Bronchial epithelial cell (primary cell): ENCODE results near the gene TLCD3A. TPM values are rescaled to one million over a fixed set of nuclear protein-coding genes. Genes with fewer than 3 reads are reported as not detected.

Experiments used
- DNase-seq: peaks from one replicate; pipeline ENCODE4 v3.0.0-alpha.2; 2010; ENCODE audit warnings: low read depth
- FAIRE-seq: peaks from 2 replicates; lab custom pipeline; 2011; peaks lifted over from hg19 to GRCh38; lab: Jason Lieb, UNC
- H3K27me3 ChIP-seq: 2 replicates; pipeline ENCODE4 v1.5.1; 2011; ENCODE audit warnings: low read length; ENCODE audit not compliant: control insufficient read depth, insufficient read depth
- H3K36me3 ChIP-seq: 2 replicates; pipeline ENCODE4 v1.5.1; 2011; ENCODE audit warnings: low read length; ENCODE audit not compliant: control insufficient read depth, insufficient read depth
- H3K4me3 ChIP-seq: 2 replicates; pipeline ENCODE4 v1.5.1; 2011; ENCODE audit warnings: mild to moderate bottlenecking, low read depth, low read length, control low read depth
- CTCF ChIP-seq: IDR thresholded peaks from 2 replicates; pipeline ENCODE4 v1.5.1; 2011; ENCODE audit warnings: mild to moderate bottlenecking, moderate library complexity, low read length, control low read depth, inconsistent platforms; ENCODE audit not compliant: insufficient read depth, severe bottlenecking
- total RNA-seq: library from RNA; depleted of rRNA; stranded (reverse); fragments of >200 nt; gene quantifications from 2 replicates; pipeline ENCODE4 v1.2.1, GENCODE V29; 2014

TLCD3A gene
- total RNA-seq, 1 donor from 2014 or later = 47.7 TPM

GRCh38 chr17:720706-721539, 11.5 kb upstream of the TLCD3A start:
- TF ChIP-seq CTCF = no peak

GRCh38 chr17:721540-721937, 10.9 kb upstream of the TLCD3A start:
- Histone ChIP-seq H3K36me3 (no peaks in the 10 kb centered on the region), H3K27me3 (no peaks in the 10 kb centered on the region), H3K4me3 (no peak overlapping the region)
- peak; percentile 77 for FAIRE-seq
- no peak for TF ChIP-seq CTCF
- peak; percentile 95 for DNase-seq

More at GRCh38 chr17:720706-721539, 11.5 kb upstream of the TLCD3A start:
- Histone ChIP-seq H3K27me3 (no peaks in the 10 kb centered on the region), H3K36me3 (no peaks in the 10 kb centered on the region), H3K4me3 (no peak overlapping the region)
- FAIRE-seq (no peak), DNase-seq (no peak)

- no peaks in the 10 kb centered on the region for H3K36me3 ChIP-seq
- H3K4me3 ChIP-seq = no peak overlapping the region
- H3K27me3 ChIP-seq = no peaks in the 10 kb centered on the region
- DNase-seq (no peak), FAIRE-seq (no peak)
- no peak for TF ChIP-seq CTCF
These were observed 7.3 kb upstream of the TLCD3A start for GRCh38 chr17:725084-725483.

- FAIRE-seq = peak; percentile 40
- no peak for TF ChIP-seq CTCF
- no peak overlapping the region for H3K4me3 ChIP-seq
These were observed 6.7 kb upstream of the TLCD3A start for GRCh38 chr17:725746-726145.

GRCh38 chr17:726271-726919, 6.0 kb upstream of the TLCD3A start:
- H3K27me3 ChIP-seq = no peaks in the 10 kb centered on the region
- no peak for FAIRE-seq
- H3K36me3 ChIP-seq = no peaks in the 10 kb centered on the region
- H3K4me3 ChIP-seq = no peak overlapping the region
- TF ChIP-seq CTCF = no peak
- DNase-seq = peak; percentile 55

More at GRCh38 chr17:725746-726145, 6.7 kb upstream of the TLCD3A start:
- Histone ChIP-seq H3K36me3 (no peaks in the 10 kb centered on the region), H3K27me3 (no peaks in the 10 kb centered on the region)
- DNase-seq = peak; percentile 84
